Sigmoid colon (tissue), 4 donors: ENCODE results near the gene NTHL1.

Source experiments
- EP300 ChIP-seq, 4 donors: sonication (generic); formaldehyde crosslinking; IDR thresholded peaks; one replicate each; pipeline ENCODE4 v1.6.1; 2017; ENCODE audit warnings: antibody characterized with exemption in 4 of 4
- POLR2AphosphoS5 ChIP-seq, 4 donors: sonication (generic); formaldehyde crosslinking; IDR thresholded peaks; one replicate each; pipeline ENCODE4 v1.6.1; 2017; ENCODE audit warnings: antibody characterized with exemption in 4 of 4
- TF ChIP-seq, protein P1 (sequence below), 4 experiments: fragments of 450-650 bp in 3 of 4; fragments of 200-600 bp in 1 of 4; IDR thresholded peaks; one replicate each; pipeline ENCODE4 v1.5.1; 2016 to 2019; ENCODE audit warnings: antibody characterized with exemption in 4 of 4, mild to moderate bottlenecking in 3 of 4, moderate library complexity in 2 of 4

DNA sequence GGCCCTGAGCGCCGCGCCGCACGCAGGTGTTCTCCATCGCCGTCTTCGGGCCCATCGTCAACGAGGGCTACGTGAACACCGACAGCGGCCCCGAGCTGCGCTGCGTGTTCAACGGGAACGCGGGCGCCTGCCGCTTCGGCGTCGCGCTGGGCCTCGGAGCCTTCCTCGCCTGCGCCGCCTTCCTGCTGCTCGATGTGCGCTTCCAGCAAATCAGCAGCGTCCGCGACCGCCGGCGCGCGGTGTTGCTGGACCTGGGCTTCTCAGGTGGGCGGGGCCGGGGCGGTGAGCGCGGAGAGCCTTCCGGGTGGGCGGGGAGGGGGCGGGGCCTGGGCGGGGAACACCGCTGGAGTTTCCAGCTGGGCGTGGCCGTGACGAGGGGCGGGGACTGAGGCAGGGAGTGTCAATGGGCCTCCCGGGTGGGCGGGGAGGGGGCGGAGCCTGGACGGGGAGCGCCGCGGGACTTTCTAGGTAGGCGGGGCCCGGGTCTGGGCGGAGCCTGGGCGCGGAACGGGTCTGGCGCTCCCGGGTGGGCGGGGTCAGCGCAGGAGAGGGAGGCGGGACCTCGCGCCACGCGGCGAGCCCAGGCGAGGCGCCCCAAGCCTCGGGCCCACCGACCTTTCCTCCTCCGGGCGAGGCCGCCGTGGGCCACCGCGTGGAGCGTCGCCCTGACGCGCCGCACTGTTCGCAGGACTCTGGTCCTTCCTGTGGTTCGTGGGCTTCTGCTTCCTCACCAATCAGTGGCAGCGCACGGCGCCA is 55.5 kb downstream of the NTHL1 start:
- TF ChIP-seq POLR2AphosphoS5 (IDR thresholded peaks at IDR 0.05): peak in 3 of 4 donors; percentile 21 to 40 (median 38)
- TF ChIP-seq, protein P1, sequence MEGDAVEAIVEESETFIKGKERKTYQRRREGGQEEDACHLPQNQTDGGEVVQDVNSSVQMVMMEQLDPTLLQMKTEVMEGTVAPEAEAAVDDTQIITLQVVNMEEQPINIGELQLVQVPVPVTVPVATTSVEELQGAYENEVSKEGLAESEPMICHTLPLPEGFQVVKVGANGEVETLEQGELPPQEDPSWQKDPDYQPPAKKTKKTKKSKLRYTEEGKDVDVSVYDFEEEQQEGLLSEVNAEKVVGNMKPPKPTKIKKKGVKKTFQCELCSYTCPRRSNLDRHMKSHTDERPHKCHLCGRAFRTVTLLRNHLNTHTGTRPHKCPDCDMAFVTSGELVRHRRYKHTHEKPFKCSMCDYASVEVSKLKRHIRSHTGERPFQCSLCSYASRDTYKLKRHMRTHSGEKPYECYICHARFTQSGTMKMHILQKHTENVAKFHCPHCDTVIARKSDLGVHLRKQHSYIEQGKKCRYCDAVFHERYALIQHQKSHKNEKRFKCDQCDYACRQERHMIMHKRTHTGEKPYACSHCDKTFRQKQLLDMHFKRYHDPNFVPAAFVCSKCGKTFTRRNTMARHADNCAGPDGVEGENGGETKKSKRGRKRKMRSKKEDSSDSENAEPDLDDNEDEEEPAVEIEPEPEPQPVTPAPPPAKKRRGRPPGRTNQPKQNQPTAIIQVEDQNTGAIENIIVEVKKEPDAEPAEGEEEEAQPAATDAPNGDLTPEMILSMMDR (IDR thresholded peaks at IDR 0.05): no peak
- no peak for TF ChIP-seq EP300 (IDR thresholded peaks at IDR 0.05)
